Measurements from ENCODE around the gene ACOT12.

DNA sequence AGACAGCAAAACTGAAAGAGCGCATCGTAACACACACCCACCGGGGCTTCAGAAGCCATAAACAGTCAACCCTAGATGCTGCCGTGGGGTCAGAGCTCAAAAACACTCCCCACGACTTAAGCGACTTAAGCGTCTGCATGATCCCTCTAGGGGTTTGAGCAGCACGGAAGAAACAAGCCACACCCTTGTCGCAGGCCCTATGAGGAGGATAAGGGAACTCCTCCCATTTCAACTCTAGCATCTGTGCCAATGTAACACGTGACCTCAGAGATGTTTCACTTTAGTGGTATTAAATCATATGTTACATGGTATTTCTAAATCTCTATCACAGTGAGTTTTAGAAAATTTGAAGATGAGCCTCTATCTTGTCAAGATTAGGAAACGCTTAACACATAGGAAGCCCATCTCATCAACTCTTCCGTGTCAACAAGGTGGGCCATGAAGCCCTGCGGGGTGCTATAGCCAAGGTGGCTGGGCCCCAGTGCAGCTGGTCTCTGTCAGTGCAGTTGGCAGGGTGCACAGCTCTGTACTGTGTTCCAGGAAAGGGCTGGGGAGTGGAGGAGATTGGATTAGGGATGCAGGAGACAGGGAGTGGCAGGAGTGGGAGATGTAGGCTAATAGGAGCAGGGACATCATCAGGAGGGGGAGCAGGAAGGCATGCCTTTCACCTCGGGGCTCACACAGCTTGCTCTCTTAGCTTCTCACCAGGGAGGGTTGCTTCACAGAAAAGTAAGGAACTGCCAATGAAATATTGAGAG, 59.5 kb downstream of the ACOT12 start:
- no peak for TF ChIP-seq POLR2A (IDR thresholded peaks at IDR 0.05)
- TF ChIP-seq, protein P1, sequence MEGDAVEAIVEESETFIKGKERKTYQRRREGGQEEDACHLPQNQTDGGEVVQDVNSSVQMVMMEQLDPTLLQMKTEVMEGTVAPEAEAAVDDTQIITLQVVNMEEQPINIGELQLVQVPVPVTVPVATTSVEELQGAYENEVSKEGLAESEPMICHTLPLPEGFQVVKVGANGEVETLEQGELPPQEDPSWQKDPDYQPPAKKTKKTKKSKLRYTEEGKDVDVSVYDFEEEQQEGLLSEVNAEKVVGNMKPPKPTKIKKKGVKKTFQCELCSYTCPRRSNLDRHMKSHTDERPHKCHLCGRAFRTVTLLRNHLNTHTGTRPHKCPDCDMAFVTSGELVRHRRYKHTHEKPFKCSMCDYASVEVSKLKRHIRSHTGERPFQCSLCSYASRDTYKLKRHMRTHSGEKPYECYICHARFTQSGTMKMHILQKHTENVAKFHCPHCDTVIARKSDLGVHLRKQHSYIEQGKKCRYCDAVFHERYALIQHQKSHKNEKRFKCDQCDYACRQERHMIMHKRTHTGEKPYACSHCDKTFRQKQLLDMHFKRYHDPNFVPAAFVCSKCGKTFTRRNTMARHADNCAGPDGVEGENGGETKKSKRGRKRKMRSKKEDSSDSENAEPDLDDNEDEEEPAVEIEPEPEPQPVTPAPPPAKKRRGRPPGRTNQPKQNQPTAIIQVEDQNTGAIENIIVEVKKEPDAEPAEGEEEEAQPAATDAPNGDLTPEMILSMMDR (IDR thresholded peaks at IDR 0.05), result no peak

All from body of pancreas (tissue), 4 donors.